H9 (cell line): ENCODE measurements around the gene TAS2R1. TPM values are rescaled to one million over a fixed set of nuclear protein-coding genes. Genes with fewer than 3 reads are reported as not detected.
"Not testable (repeated sequence)": the region's sequence is repeated elsewhere in the genome, so short reads cannot be mapped to it uniquely, and the experiment has no call there.

Experiments used
- DNase-seq: peaks from one replicate; pipeline ENCODE4 v3.0.0-alpha.2; 2017
- H2AFZ ChIP-seq: one replicate; pipeline ENCODE4 v1.6.1; 2013; ENCODE audit warnings: mild to moderate bottlenecking, low read length, control low read depth, moderate library complexity
- H2AK5ac ChIP-seq: 2 replicates; pipeline ENCODE4 v1.6.1; 2013; ENCODE audit warnings: low read length, control low read depth, mixed read lengths; ENCODE audit not compliant: insufficient read length
- H2BK120ac ChIP-seq: one replicate; pipeline ENCODE4 v1.6.1; 2013; ENCODE audit warnings: low read depth, mild to moderate bottlenecking, low read length, control low read depth, inconsistent platforms; ENCODE audit not compliant: poor library complexity, severe bottlenecking
- H2BK12ac ChIP-seq: 2 replicates; pipeline ENCODE4 v1.6.1; 2013; ENCODE audit warnings: low read length, control low read depth, mixed read lengths, low read depth; ENCODE audit not compliant: insufficient read length
- H2BK15ac ChIP-seq: 2 replicates; pipeline ENCODE4 v1.6.1; 2013; ENCODE audit warnings: low read depth, low read length, control low read depth
- H2BK20ac ChIP-seq: one replicate; pipeline ENCODE4 v1.6.1; 2013; ENCODE audit warnings: low read depth, mild to moderate bottlenecking, low read length, control low read depth, inconsistent platforms; ENCODE audit not compliant: poor library complexity, severe bottlenecking
- H2BK5ac ChIP-seq: 2 replicates; pipeline ENCODE4 v1.6.1; 2013; ENCODE audit warnings: low read length, control low read depth, mixed read lengths; ENCODE audit not compliant: insufficient read length
- H3K14ac ChIP-seq: 2 replicates; pipeline ENCODE4 v1.6.1; 2013; ENCODE audit warnings: low read length, control low read depth; ENCODE audit not compliant: insufficient read depth
- H3K18ac ChIP-seq: 2 replicates; pipeline ENCODE4 v1.6.1; 2013; ENCODE audit warnings: low read depth, mild to moderate bottlenecking, mixed read lengths, low read length, control low read depth; ENCODE audit not compliant: insufficient read length
- H3K23ac ChIP-seq: 2 replicates; pipeline ENCODE4 v1.6.1; 2013; ENCODE audit warnings: low read length, control low read depth, mixed read lengths, low read depth; ENCODE audit not compliant: insufficient read length
- H3K23me2 ChIP-seq: 2 replicates; pipeline ENCODE4 v1.6.1; 2013; ENCODE audit warnings: low read depth, mild to moderate bottlenecking, mixed read lengths, low read length, control low read depth; ENCODE audit not compliant: insufficient read length, poor library complexity, severe bottlenecking
- H3K27ac ChIP-seq: 2 replicates; pipeline ENCODE4 v1.5.1; 2013; ENCODE audit warnings: low read length, control low read depth, mixed read lengths, low read depth; ENCODE audit not compliant: insufficient read length
- H3K27me3 ChIP-seq: 2 replicates; pipeline ENCODE4 v1.6.1; 2013; ENCODE audit warnings: low read length, control low read depth, inconsistent platforms; ENCODE audit not compliant: insufficient read depth
- H3K4ac ChIP-seq: 2 replicates; pipeline ENCODE4 v1.6.1; 2013; ENCODE audit warnings: low read depth, mild to moderate bottlenecking, control low read depth, inconsistent platforms, low read length, moderate library complexity
- H3K4me1 ChIP-seq: 2 replicates; pipeline ENCODE4 v1.6.1; 2013; ENCODE audit warnings: low read length, control low read depth, inconsistent platforms; ENCODE audit not compliant: insufficient read depth
- H3K4me2 ChIP-seq: 2 replicates; pipeline ENCODE4 v1.6.1; 2013; ENCODE audit warnings: low read length, control low read depth, mixed read lengths; ENCODE audit not compliant: insufficient read length, insufficient read depth
- H3K56ac ChIP-seq: 2 replicates; pipeline ENCODE4 v1.6.1; 2013; ENCODE audit warnings: low read depth, mild to moderate bottlenecking, mixed read lengths, low read length, control low read depth; ENCODE audit not compliant: insufficient read length
- H3K79me1 ChIP-seq: 2 replicates; pipeline ENCODE4 v1.6.1; 2013; ENCODE audit warnings: low read depth, mild to moderate bottlenecking, moderate library complexity, low read length, control low read depth, inconsistent platforms; ENCODE audit not compliant: insufficient read depth, poor library complexity, severe bottlenecking
- H3K79me2 ChIP-seq: 2 replicates; pipeline ENCODE4 v1.6.1; 2013; ENCODE audit warnings: low read length, control low read depth, inconsistent platforms; ENCODE audit not compliant: insufficient read depth
- H3K9ac ChIP-seq: 2 replicates; pipeline ENCODE4 v1.6.1; 2013; ENCODE audit warnings: low read length, control low read depth, mixed read lengths; ENCODE audit not compliant: insufficient read length; ENCODE audit errors: extremely low read depth
- H3K9me3 ChIP-seq: one replicate; pipeline ENCODE4 v1.6.1; 2013; ENCODE audit warnings: low read depth, low read length, inconsistent platforms; ENCODE audit not compliant: control insufficient read depth
- H3T11ph ChIP-seq: one replicate; pipeline ENCODE4 v1.6.1; 2013; ENCODE audit warnings: mild to moderate bottlenecking, low read length, control low read depth, inconsistent platforms
- H4K20me1 ChIP-seq: one replicate; pipeline ENCODE4 v1.6.1; 2013; ENCODE audit not compliant: control insufficient read depth, insufficient read length, insufficient read depth
- H4K5ac ChIP-seq: 2 replicates; pipeline ENCODE4 v1.6.1; 2013; ENCODE audit warnings: low read depth, mild to moderate bottlenecking, mixed read lengths, low read length, control low read depth; ENCODE audit not compliant: insufficient read length
- H4K8ac ChIP-seq: replicated peaks from 2 replicates; pipeline ENCODE4 v1.6.1; 2013; ENCODE audit warnings: low read length, control low read depth, mixed read lengths, low read depth; ENCODE audit not compliant: insufficient read length
- H4K91ac ChIP-seq: 2 replicates; pipeline ENCODE4 v1.6.1; 2013; ENCODE audit warnings: low read depth, mild to moderate bottlenecking, moderate library complexity, mixed read lengths, low read length, control low read depth; ENCODE audit not compliant: insufficient read length
- H3K27ac Mint-ChIP-seq, 3 experiments: 2 replicates in 2 of 3; 3 replicates in 1 of 3; pipeline ENCODE4 v1.8.0; 2020 to 2021; ENCODE audit warnings: mixed read lengths in 3 of 3, mild to moderate bottlenecking in 1 of 3, moderate library complexity in 1 of 3
- H3K27me3 Mint-ChIP-seq: 2 replicates; pipeline ENCODE4 v1.8.0; 2021; ENCODE audit warnings: low read depth, mild to moderate bottlenecking, moderate library complexity, mixed read lengths
- H3K36me3 Mint-ChIP-seq, 3 experiments: 2 replicates in 2 of 3; 3 replicates in 1 of 3; pipeline ENCODE4 v1.8.0; 2020 to 2021; ENCODE audit warnings: low read depth in 3 of 3, mixed read lengths in 3 of 3; ENCODE audit not compliant: insufficient read depth in 1 of 3
- H3K4me1 Mint-ChIP-seq, 2 experiments: 2 replicates each; pipeline ENCODE4 v1.8.0; 2020; ENCODE audit warnings: mixed read lengths in 2 of 2
- H3K4me3 Mint-ChIP-seq, 2 experiments: 2 replicates in 1 of 2; 3 replicates in 1 of 2; pipeline ENCODE4 v1.8.0; 2020 to 2021; ENCODE audit warnings: mild to moderate bottlenecking in 2 of 2, mixed read lengths in 2 of 2, moderate library complexity in 1 of 2
- H3K9me3 Mint-ChIP-seq, 2 experiments: 2 replicates in 1 of 2; 3 replicates in 1 of 2; pipeline ENCODE4 v1.8.0; 2020; ENCODE audit warnings: mild to moderate bottlenecking in 2 of 2, mixed read lengths in 2 of 2, moderate library complexity in 1 of 2
- WGBS: extraction: QIAGEN DNeasy Blood & Tissue Kit; methylation state at CpG from one replicate; pipeline ENCODE4 v1.1.7; 2013; ENCODE audit warnings: missing lambda C conversion rate, low lambda C conversion rate, mixed read lengths; ENCODE audit not compliant: insufficient read length; ENCODE audit errors: extremely low coverage; 5-methylcytosine and 5-hydroxymethylcytosine counted together
- total RNA-seq: library from RNA; stranded (reverse); gene quantifications from 2 replicates; pipeline ENCODE4 v1.2.1, GENCODE V29; 2021
- TF ChIP-seq, protein P1 (sequence below): fragments of 200-600 bp; sonication (generic); conservative IDR thresholded peaks from 3 replicates; pipeline ENCODE4 v1.8.0; 2021; ENCODE audit warnings: antibody characterized with exemption, mild to moderate bottlenecking

Gene TAS2R1
- total RNA-seq, 1 experiment from 2014 or later, result not detected

DNA sequence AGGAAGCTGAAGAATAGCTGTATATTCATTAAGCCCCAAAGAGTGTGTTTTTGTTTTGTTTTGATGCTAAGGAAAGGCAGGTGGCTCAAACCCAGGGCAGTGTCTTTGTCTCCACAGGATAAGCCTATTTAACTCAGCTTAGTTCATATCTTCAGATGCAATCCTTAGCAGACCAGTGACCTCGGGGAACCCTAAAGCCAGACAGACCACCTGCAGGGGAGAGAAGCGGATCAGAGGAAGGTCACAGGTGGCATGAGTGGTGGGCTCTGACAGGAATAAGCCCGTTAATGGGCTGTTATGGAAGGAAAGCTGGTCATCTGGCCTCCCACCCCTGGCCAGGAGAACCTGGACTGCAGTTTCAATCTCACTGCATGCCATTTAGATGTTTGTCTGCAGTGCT is 30.8 kb downstream of the TAS2R1 start:
- H4K20me1 ChIP-seq, result no peaks in the 10 kb centered on the region
- no peak overlapping the region for H2AFZ ChIP-seq
- H3T11ph ChIP-seq, result no peak overlapping the region
- no peaks in the 10 kb centered on the region; the same call in 1 of the 2 replicates for H3K27me3 Mint-ChIP-seq
- no peak overlapping the region for H2BK12ac ChIP-seq
- H3K9ac ChIP-seq, result no peak overlapping the region
- no peak overlapping the region for H3K18ac ChIP-seq
- no peak overlapping the region for H3K4me2 ChIP-seq
- WGBS, result no CpG with 5 or more reads among the region's 3 CpGs
- H3K4me1 Mint-ChIP-seq, result peaks cover 26 to 47% of the 10 kb centered on the region in 2 experiments
- no peaks in the 10 kb centered on the region for H3K79me1 ChIP-seq
- H3K23me2 ChIP-seq, result no peaks in the 10 kb centered on the region
- no peak overlapping the region for H2BK20ac ChIP-seq
- no peaks in the 10 kb centered on the region for H3K27me3 ChIP-seq
- H4K8ac ChIP-seq, result no peak overlapping the region
- no peak overlapping the region for H2BK120ac ChIP-seq
- no peak overlapping the region for H3K4ac ChIP-seq
- no peak overlapping the region for H2BK15ac ChIP-seq
- H3K23ac ChIP-seq, result no peak overlapping the region
- H3K36me3 Mint-ChIP-seq, result no peaks in the 10 kb centered on the region
- no peak overlapping the region for H3K4me3 Mint-ChIP-seq
- no peak overlapping the region for H4K5ac ChIP-seq
- no peak overlapping the region for H2BK5ac ChIP-seq
- no peak overlapping the region for H3K56ac ChIP-seq
- TF ChIP-seq, protein P1, sequence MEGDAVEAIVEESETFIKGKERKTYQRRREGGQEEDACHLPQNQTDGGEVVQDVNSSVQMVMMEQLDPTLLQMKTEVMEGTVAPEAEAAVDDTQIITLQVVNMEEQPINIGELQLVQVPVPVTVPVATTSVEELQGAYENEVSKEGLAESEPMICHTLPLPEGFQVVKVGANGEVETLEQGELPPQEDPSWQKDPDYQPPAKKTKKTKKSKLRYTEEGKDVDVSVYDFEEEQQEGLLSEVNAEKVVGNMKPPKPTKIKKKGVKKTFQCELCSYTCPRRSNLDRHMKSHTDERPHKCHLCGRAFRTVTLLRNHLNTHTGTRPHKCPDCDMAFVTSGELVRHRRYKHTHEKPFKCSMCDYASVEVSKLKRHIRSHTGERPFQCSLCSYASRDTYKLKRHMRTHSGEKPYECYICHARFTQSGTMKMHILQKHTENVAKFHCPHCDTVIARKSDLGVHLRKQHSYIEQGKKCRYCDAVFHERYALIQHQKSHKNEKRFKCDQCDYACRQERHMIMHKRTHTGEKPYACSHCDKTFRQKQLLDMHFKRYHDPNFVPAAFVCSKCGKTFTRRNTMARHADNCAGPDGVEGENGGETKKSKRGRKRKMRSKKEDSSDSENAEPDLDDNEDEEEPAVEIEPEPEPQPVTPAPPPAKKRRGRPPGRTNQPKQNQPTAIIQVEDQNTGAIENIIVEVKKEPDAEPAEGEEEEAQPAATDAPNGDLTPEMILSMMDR, result no peak
- H2AK5ac ChIP-seq, result no peak overlapping the region
- H3K9me3 ChIP-seq, result no peaks in the 10 kb centered on the region
- H3K14ac ChIP-seq, result no peak overlapping the region
- H3K27ac ChIP-seq, result no peak overlapping the region
- H3K79me2 ChIP-seq, result no peaks in the 10 kb centered on the region
- peaks cover 4% of the 10 kb centered on the region; the same call in 1 of the 2 replicates for H3K4me1 ChIP-seq
- H3K9me3 Mint-ChIP-seq, result no peaks in the 10 kb centered on the region; a peak in 1 of 5 replicates
- no peak overlapping the region for H4K91ac ChIP-seq
- no peak for DNase-seq
- no peak overlapping the region for H3K27ac Mint-ChIP-seq

DNA sequence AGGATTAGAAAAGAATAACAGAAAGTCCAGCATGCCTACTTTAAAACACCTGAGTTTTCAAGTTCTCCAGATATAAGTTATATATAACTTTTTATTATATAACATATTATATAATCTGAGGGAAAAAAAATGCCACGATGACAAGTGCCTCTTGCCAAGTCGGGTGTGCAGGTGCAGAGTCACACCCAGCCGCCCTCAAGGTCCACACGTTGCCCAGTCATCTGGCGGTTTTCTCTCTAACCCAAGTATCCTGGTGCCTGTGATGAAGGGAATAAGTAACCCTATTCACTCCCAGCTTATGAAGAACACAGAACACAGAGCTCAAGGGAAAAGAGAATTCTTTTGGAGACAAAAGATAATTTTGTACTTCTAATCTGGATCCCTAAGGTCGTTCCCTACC is 31.8 kb downstream of the TAS2R1 start:
- not testable (repeated sequence) for H3K27me3 ChIP-seq, H3K4me1 ChIP-seq, H2AFZ ChIP-seq, H4K5ac ChIP-seq, H3K18ac ChIP-seq, H3K9ac ChIP-seq, H4K20me1 ChIP-seq, H3K27ac Mint-ChIP-seq, H3K23ac ChIP-seq, H3K56ac ChIP-seq, H3K9me3 Mint-ChIP-seq, H2BK15ac ChIP-seq, H2BK12ac ChIP-seq, H2BK20ac ChIP-seq, H3K23me2 ChIP-seq, H4K8ac ChIP-seq, H3K79me2 ChIP-seq, H4K91ac ChIP-seq, DNase-seq, H2BK5ac ChIP-seq, H2BK120ac ChIP-seq, H3K79me1 ChIP-seq, H3K27ac ChIP-seq, H3K27me3 Mint-ChIP-seq, H3K4me2 ChIP-seq, H3K14ac ChIP-seq, H3K4me3 Mint-ChIP-seq, H3K36me3 Mint-ChIP-seq, H3K4ac ChIP-seq, H3T11ph ChIP-seq, H2AK5ac ChIP-seq, H3K9me3 ChIP-seq
- WGBS, result no CpG with 5 or more reads among the region's 6 CpGs
- H3K4me1 Mint-ChIP-seq, result peaks cover 26 to 47% of the 10 kb centered on the region in 2 experiments
